Measurements from ENCODE around the gene THSD7B.

GRCh38 chr2:136766073-136766404, 694 bp downstream of the THSD7B start:
- TF ChIP-seq CTCF (conservative IDR thresholded peaks at IDR 0.05; ENCODE audit: low read length), result no peak
- TF ChIP-seq EZH2phosphoT487 (IDR thresholded peaks at IDR 0.05; ENCODE audit: borderline replicate concordance), result no peak

All from Loucy (cell line).